Adipocyte (in vitro differentiated cells): ENCODE data around the gene ZNF511.

ENCODE experiments used
- DNase-seq: peaks from one replicate; pipeline ENCODE4 v3.0.0-alpha.2; 2015; ENCODE audit warnings: low read depth
- H3K27me3 ChIP-seq: replicated peaks from 2 replicates; pipeline ENCODE4 v1.7.0; 2013; ENCODE audit warnings: mild to moderate bottlenecking, low read length, moderate library complexity; ENCODE audit not compliant: control insufficient read depth, insufficient read depth
- H3K36me3 ChIP-seq: 2 replicates; pipeline ENCODE4 v1.7.0; 2013; ENCODE audit warnings: low read length, mild to moderate bottlenecking, moderate library complexity; ENCODE audit not compliant: control insufficient read depth, insufficient read depth, severe bottlenecking
- H3K4me1 ChIP-seq: 2 replicates; pipeline ENCODE4 v1.7.0; 2013; ENCODE audit warnings: mild to moderate bottlenecking, low read length, moderate library complexity; ENCODE audit not compliant: control insufficient read depth, insufficient read depth
- H3K4me3 ChIP-seq: 2 replicates; pipeline ENCODE4 v1.7.0; 2013; ENCODE audit warnings: mild to moderate bottlenecking, low read length, moderate library complexity
- H3K9ac ChIP-seq: 2 replicates; pipeline ENCODE4 v1.7.0; 2013; ENCODE audit warnings: mild to moderate bottlenecking, low read length, moderate library complexity
- H3K9me3 ChIP-seq: 2 replicates; pipeline ENCODE4 v1.7.0; 2013; ENCODE audit warnings: mild to moderate bottlenecking, low read length, moderate library complexity; ENCODE audit not compliant: control insufficient read depth

The ZNF511 gene

GRCh38 chr10:133338080-133339071 is 29.7 kb downstream of the ZNF511 start:
- peaks cover 34% of the 10 kb centered on the region for H3K27me3 ChIP-seq

DNA sequence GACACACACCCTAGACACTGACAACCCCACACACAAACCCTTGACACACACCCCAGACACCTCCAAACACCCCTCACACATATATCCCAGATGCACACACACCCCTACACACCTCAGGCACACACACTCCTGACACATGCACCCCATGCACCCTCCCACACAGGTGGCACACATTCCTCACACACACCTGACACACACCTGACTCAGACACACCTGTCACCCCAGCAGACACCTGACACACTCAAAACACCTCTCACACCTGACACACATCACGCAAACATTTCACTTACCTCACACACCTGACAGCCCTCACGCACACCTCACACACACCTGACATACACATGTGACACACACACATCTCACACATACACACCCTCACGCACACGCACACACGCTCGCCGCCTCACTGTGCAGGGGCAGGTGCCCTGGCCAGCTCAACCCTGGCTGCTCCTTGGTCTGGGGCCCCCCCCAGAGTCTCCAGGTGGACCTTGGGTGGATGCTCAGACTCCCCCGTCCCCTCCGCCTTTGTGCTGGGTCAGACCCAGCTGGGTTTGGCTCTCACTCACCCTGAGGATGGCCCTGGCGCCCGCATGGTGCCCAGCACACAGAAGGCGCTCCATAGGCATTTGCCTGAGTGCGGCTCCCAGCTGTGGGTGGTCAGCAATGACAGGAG is 31.1 kb downstream of the ZNF511 start:
- H3K27me3 ChIP-seq, result peaks cover 39% of the 10 kb centered on the region

More at GRCh38 chr10:133338080-133339071, 29.7 kb downstream of the ZNF511 start:
- Histone ChIP-seq H3K9me3 (no peaks in the 10 kb centered on the region), H3K4me3 (no peak overlapping the region), H3K36me3 (no peaks in the 10 kb centered on the region), H3K4me1 (no peaks in the 10 kb centered on the region), H3K9ac (no peak overlapping the region)
- DNase-seq, result no peak

DNA sequence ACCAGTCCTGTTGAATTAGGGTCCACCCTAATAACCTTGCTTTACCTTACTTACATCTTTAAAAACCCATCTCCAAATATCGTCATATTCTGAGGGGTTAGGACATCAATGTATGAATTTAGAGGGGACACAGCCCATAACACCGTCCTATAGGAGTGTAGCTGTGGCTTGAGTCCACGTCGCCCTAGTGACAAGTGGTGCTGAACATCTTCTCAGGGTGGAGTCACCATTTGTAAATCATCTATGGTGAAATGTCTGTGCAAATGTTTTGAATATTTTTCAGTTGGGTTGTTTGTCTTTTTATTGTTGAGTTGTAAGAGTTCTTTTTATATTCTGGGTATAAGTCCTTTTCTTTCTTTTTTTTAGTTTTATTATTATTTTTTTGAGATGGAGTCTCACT is 33.3 kb downstream of the ZNF511 start:
- Histone ChIP-seq H3K27me3 (peaks cover 48% of the 10 kb centered on the region), H3K9me3 (no peaks in the 10 kb centered on the region), H3K9ac (no peak overlapping the region), H3K4me3 (no peak overlapping the region), H3K4me1 (no peaks in the 10 kb centered on the region), H3K36me3 (no peaks in the 10 kb centered on the region)
- no peak for DNase-seq

More for the DNA sequence above, 31.1 kb downstream of the ZNF511 start:
- DNase-seq, result no peak
- H3K36me3 ChIP-seq, result no peaks in the 10 kb centered on the region
- H3K4me3 ChIP-seq, result no peak overlapping the region
- no peak overlapping the region for H3K9ac ChIP-seq
- H3K4me1 ChIP-seq, result no peaks in the 10 kb centered on the region
- no peaks in the 10 kb centered on the region for H3K9me3 ChIP-seq

DNA sequence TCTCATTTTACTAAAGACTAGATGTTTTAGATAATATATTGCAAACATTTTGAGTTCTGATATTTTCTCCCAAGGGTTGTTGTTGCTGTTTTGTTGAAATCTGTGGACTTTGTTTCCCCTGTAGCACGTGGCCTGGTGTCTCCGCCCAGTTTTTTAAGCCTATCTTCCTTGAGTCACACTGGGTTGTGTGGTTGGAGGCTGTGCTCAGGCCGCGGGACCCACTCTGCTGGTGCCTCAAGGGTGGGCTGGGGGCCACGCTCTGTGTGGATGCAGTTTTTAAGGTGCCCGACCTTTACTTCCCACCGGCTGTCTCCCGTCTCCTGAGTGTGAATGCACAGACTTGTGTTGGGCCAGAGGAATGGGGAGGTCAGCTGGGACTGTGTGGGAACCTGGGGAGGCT is 34.2 kb downstream of the ZNF511 start:
- no peak for DNase-seq

GRCh38 chr10:133343558-133343957 is 34.8 kb downstream of the ZNF511 start:
- Histone ChIP-seq H3K9ac (no peak overlapping the region), H3K4me3 (no peak overlapping the region), H3K9me3 (no peaks in the 10 kb centered on the region), H3K4me1 (no peaks in the 10 kb centered on the region), H3K27me3 (peaks cover 34% of the 10 kb centered on the region), H3K36me3 (no peaks in the 10 kb centered on the region)
- no peak for DNase-seq

More for the DNA sequence above, 34.2 kb downstream of the ZNF511 start:
- Histone ChIP-seq H3K27me3 (peaks cover 40% of the 10 kb centered on the region), H3K9me3 (no peaks in the 10 kb centered on the region), H3K4me3 (no peak overlapping the region), H3K36me3 (no peaks in the 10 kb centered on the region), H3K9ac (no peak overlapping the region), H3K4me1 (no peaks in the 10 kb centered on the region)

DNA sequence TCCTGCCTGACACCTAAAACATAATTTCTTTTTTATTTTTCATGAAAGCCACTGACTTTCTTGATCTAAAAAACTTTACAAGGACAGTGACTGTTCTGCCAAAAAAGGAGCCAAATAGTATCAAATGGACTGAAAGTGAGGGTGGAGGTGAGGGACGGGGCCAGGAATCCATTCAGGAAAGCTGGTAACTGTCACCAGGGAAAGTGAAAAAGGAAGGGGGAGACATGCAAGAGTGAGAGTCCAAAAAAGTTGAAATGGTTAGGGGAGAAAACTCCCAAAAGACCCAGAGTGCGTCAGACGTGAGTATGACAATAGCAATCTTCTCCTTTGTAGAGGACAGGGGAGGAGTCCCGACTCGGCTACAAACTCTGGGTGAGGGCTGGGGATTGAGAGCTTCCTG is 35.5 kb downstream of the ZNF511 start:
- Histone ChIP-seq H3K4me3 (no peak overlapping the region), H3K9ac (no peak overlapping the region), H3K27me3 (peaks cover 32% of the 10 kb centered on the region), H3K9me3 (no peaks in the 10 kb centered on the region), H3K36me3 (no peaks in the 10 kb centered on the region), H3K4me1 (no peaks in the 10 kb centered on the region)
- no peak for DNase-seq

DNA sequence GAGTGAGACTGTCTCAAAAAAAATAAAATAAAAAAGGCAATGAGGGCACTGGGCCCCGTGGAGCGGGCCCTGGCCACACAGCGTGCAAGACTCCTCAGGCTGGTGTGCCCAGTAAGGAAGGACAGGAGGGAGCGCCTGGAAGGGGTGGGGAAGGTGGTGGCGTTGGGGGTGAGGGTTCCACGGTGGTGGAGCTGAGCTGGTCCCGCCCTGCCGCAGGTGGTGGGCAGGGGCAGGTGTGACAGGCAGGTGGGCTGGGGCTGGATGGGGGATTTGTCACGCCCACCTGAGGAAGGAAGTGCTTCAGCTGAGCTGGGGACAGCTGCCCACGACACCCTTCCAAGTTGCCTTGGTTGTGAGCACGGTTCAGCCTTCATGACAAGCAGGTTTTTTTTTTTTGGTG is 37.7 kb downstream of the ZNF511 start:
- Histone ChIP-seq H3K4me1 (no peaks in the 10 kb centered on the region), H3K9me3 (no peaks in the 10 kb centered on the region), H3K36me3 (no peaks in the 10 kb centered on the region), H3K9ac (no peak overlapping the region), H3K4me3 (no peak overlapping the region), H3K27me3 (peaks cover 39% of the 10 kb centered on the region)
- DNase-seq, result no peak

- no peak for DNase-seq
- Histone ChIP-seq H3K9me3 (no peaks in the 10 kb centered on the region), H3K4me3 (no peak overlapping the region), H3K4me1 (no peaks in the 10 kb centered on the region), H3K9ac (no peak overlapping the region), H3K36me3 (no peaks in the 10 kb centered on the region), H3K27me3 (peaks cover 49% of the 10 kb centered on the region)
These were observed 39.2 kb downstream of the ZNF511 start for GRCh38 chr10:133347710-133348517.

GRCh38 chr10:133349160-133349568 is 40.5 kb downstream of the ZNF511 start:
- no peak overlapping the region for H3K4me3 ChIP-seq
- peaks cover 44% of the 10 kb centered on the region for H3K27me3 ChIP-seq
- no peak for DNase-seq
- no peak overlapping the region for H3K9ac ChIP-seq
- no peaks in the 10 kb centered on the region for H3K4me1 ChIP-seq
- no peaks in the 10 kb centered on the region for H3K9me3 ChIP-seq
- no peaks in the 10 kb centered on the region for H3K36me3 ChIP-seq

DNA sequence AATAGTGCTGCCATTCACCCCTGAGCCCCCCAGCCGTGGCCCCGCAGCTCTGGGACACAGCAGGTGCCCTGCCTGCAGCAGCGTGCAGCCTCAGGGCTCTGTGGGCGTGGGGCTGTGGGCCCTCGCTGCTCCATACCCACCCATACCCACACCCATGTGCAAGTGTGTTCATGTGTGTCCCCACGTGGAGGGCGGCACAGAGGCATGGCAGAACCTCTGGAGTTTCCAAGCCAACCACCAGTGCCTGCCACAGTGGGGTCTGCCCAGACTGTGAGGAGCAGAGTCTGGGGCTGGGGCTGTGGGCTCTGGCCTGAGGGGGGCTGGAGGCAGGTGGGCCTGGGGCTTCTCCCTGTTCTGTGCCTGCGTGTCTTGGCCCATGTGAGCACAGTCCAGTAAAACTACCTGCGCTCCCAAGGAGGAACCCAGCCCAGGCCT is 40.9 kb downstream of the ZNF511 start:
- Histone ChIP-seq H3K9me3 (no peaks in the 10 kb centered on the region), H3K27me3 (peaks cover 40% of the 10 kb centered on the region), H3K9ac (no peak overlapping the region), H3K4me1 (no peaks in the 10 kb centered on the region), H3K4me3 (no peak overlapping the region), H3K36me3 (no peaks in the 10 kb centered on the region)
- no peak for DNase-seq
